Ishikawa (cell line): ENCODE measurements around the gene CCSER2.

Experiments used
- CREB1 ChIP-seq: IDR thresholded peaks from 2 replicates; pipeline ENCODE4 v1.6.1; 2012; ENCODE audit warnings: low read depth
- EGR1 ChIP-seq: IDR thresholded peaks from 2 replicates; pipeline ENCODE4 v1.6.1; 2012
- EP300 ChIP-seq: IDR thresholded peaks from 2 replicates; pipeline ENCODE4 v1.6.1; 2012; ENCODE audit warnings: borderline replicate concordance
- FOXM1 ChIP-seq: IDR thresholded peaks from 2 replicates; pipeline ENCODE4 v1.6.1; 2012; ENCODE audit warnings: low read depth, borderline replicate concordance
- NFIC ChIP-seq: IDR thresholded peaks from 2 replicates; pipeline ENCODE4 v1.6.1; 2012
- TAF1 ChIP-seq: IDR thresholded peaks from 2 replicates; pipeline ENCODE4 v1.6.1; 2012; ENCODE audit warnings: low read depth, mild to moderate bottlenecking
- TEAD4 ChIP-seq: IDR thresholded peaks from 2 replicates; pipeline ENCODE4 v1.6.1; 2012
- YY1 ChIP-seq: IDR thresholded peaks from 2 replicates; pipeline ENCODE4 v1.6.1; 2012; ENCODE audit warnings: low read depth
- ZBTB7A ChIP-seq: IDR thresholded peaks from 2 replicates; pipeline ENCODE4 v1.6.1; 2012; ENCODE audit warnings: low read depth
- TF ChIP-seq, protein P1 (sequence below): IDR thresholded peaks from 2 replicates; pipeline ENCODE4 v1.6.1; 2012
- TF ChIP-seq, protein P2 (sequence below): IDR thresholded peaks from 2 replicates; pipeline ENCODE4 v1.6.1; 2012; ENCODE audit warnings: low read depth, mild to moderate bottlenecking

DNA sequence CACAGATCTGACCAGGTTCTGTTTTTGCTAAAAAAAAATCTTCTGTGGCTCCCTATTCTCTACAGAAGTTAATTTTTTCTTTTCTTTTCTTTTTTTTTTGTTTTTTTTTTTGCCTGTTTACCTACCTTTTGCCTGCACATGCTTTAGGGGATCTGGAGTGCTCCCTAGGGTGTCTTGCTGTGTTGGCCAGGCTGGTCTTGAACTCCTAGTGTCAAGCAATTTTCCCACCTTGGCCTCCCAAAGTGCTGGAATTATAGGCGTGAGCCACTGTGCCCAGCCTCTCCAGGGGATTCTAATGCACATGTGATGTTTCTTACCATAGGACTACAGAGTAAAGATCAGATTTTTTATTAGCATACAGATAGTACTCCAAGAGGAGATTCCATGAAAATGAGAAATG lies 10.6 kb downstream of the CCSER2 start:
- no peak for TF ChIP-seq CREB1
- no peak for TF ChIP-seq TAF1
- no peak for TF ChIP-seq EP300
- no peak for TF ChIP-seq TEAD4
- TF ChIP-seq FOXM1: no peak
- TF ChIP-seq, protein P1, sequence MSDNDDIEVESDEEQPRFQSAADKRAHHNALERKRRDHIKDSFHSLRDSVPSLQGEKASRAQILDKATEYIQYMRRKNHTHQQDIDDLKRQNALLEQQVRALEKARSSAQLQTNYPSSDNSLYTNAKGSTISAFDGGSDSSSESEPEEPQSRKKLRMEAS: no peak
- no peak for TF ChIP-seq EGR1
- TF ChIP-seq, protein P2, sequence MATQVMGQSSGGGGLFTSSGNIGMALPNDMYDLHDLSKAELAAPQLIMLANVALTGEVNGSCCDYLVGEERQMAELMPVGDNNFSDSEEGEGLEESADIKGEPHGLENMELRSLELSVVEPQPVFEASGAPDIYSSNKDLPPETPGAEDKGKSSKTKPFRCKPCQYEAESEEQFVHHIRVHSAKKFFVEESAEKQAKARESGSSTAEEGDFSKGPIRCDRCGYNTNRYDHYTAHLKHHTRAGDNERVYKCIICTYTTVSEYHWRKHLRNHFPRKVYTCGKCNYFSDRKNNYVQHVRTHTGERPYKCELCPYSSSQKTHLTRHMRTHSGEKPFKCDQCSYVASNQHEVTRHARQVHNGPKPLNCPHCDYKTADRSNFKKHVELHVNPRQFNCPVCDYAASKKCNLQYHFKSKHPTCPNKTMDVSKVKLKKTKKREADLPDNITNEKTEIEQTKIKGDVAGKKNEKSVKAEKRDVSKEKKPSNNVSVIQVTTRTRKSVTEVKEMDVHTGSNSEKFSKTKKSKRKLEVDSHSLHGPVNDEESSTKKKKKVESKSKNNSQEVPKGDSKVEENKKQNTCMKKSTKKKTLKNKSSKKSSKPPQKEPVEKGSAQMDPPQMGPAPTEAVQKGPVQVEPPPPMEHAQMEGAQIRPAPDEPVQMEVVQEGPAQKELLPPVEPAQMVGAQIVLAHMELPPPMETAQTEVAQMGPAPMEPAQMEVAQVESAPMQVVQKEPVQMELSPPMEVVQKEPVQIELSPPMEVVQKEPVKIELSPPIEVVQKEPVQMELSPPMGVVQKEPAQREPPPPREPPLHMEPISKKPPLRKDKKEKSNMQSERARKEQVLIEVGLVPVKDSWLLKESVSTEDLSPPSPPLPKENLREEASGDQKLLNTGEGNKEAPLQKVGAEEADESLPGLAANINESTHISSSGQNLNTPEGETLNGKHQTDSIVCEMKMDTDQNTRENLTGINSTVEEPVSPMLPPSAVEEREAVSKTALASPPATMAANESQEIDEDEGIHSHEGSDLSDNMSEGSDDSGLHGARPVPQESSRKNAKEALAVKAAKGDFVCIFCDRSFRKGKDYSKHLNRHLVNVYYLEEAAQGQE: no peak
- no peak for TF ChIP-seq ZBTB7A
- TF ChIP-seq YY1: no peak
- TF ChIP-seq NFIC: no peak
